HCT116 (cell line): ENCODE data around the gene TMEM147.

ENCODE experiments used
- CEBPB ChIP-seq: IDR thresholded peaks from 2 replicates; pipeline ENCODE4 v1.6.1; 2012; ENCODE audit warnings: low read depth
- CTCF ChIP-seq, 3 experiments: fragments of 200-600 bp in 1 of 3; sonication (generic) in 1 of 3; IDR thresholded peaks in 2 of 3; conservative IDR thresholded peaks in 1 of 3; 2 replicates each; pipeline ENCODE4 v1.5.1; 2012 to 2017; ENCODE audit warnings: low read depth in 2 of 3, low read length in 2 of 3, antibody characterized with exemption in 1 of 3, borderline replicate concordance in 1 of 3, control low read depth in 1 of 3, mild to moderate bottlenecking in 1 of 3, mixed read lengths in 1 of 3, mixed run types in 1 of 3, moderate library complexity in 1 of 3; ENCODE audit not compliant: insufficient read depth in 1 of 3
- EGR1 ChIP-seq: IDR thresholded peaks from 2 replicates; pipeline ENCODE4 v1.6.1; 2012; ENCODE audit warnings: low read depth
- EZH2 ChIP-seq: fragments of 200-600 bp; sonication (generic); IDR thresholded peaks from 2 replicates; pipeline ENCODE4 v1.6.1; 2017; ENCODE audit warnings: antibody characterized with exemption, mixed run types
- JUND ChIP-seq: IDR thresholded peaks from 2 replicates; pipeline ENCODE4 v1.6.1; 2012
- MAX ChIP-seq: IDR thresholded peaks from 2 replicates; pipeline ENCODE4 v1.6.1; 2012
- POLR2A ChIP-seq: IDR thresholded peaks from 2 replicates; pipeline ENCODE4 v1.7.0; 2011; ENCODE audit warnings: borderline replicate concordance; ENCODE audit not compliant: insufficient read depth, insufficient read length; ENCODE audit errors: extremely low read depth
- POLR2AphosphoS5 ChIP-seq: IDR thresholded peaks from 2 replicates; pipeline ENCODE4 v1.6.1; 2011; ENCODE audit warnings: mild to moderate bottlenecking, low read depth, low read length, moderate library complexity
- SIN3A ChIP-seq: IDR thresholded peaks from 2 replicates; pipeline ENCODE4 v1.6.1; 2012; ENCODE audit warnings: low read depth
- TCF7L2 ChIP-seq: IDR thresholded peaks from 2 replicates; pipeline ENCODE4 v1.7.0; 2011; ENCODE audit warnings: borderline replicate concordance, inconsistent platforms; ENCODE audit not compliant: insufficient read depth, insufficient read length; ENCODE audit errors: extremely low read depth

- no peak for TF ChIP-seq CTCF (IDR thresholded peaks at IDR 0.05 in 2 of 3, conservative IDR thresholded peaks at IDR 0.05 in 1 of 3; ENCODE audit: borderline replicate concordance in 1 of 3, insufficient read depth in 1 of 3, low read depth in 2 of 3, low read length in 2 of 3)
- TF ChIP-seq TCF7L2: no peak
- no peak for TF ChIP-seq POLR2AphosphoS5
- no peak for TF ChIP-seq JUND
- TF ChIP-seq EZH2: no peak
- TF ChIP-seq SIN3A: no peak
- TF ChIP-seq CEBPB: no peak
- TF ChIP-seq POLR2A: no peak
- no peak for TF ChIP-seq EGR1
- TF ChIP-seq MAX: no peak
These were observed 42.7 kb upstream of the TMEM147 start for GRCh38 chr19:35502751-35503150.
